Gastroesophageal sphincter (tissue), 2 donors: ENCODE measurements around the gene ATP1B4.

Source experiments
- EP300 ChIP-seq: sonication (generic); formaldehyde crosslinking; IDR thresholded peaks from one replicate; pipeline ENCODE4 v1.6.1; 2017; ENCODE audit warnings: antibody characterized with exemption, mild to moderate bottlenecking
- POLR2A ChIP-seq, 2 donors: fragments of 450-650 bp; IDR thresholded peaks; one replicate each; pipeline ENCODE4 v1.6.1; 2017; ENCODE audit warnings: antibody characterized with exemption in 2 of 2, mild to moderate bottlenecking in 2 of 2, moderate library complexity in 1 of 2

- TF ChIP-seq POLR2A (IDR thresholded peaks at IDR 0.05) (no peak), EP300 (no peak)
Measured at GRCh38 chrX:120402369-120402768, 40.5 kb downstream of the ATP1B4 start.
